Peyer's patch (tissue), 4 donors: ENCODE measurements around the gene RBPJ.

Experiments used
- CTCF ChIP-seq, 6 experiments: fragments of 450-650 bp in 4 of 6; fragments of 200-600 bp in 2 of 6; sonication (generic) in 1 of 6; IDR thresholded peaks; one replicate each; pipeline ENCODE4 v1.5.1; 2017 to 2019; ENCODE audit warnings: antibody characterized with exemption in 6 of 6, mild to moderate bottlenecking in 3 of 6, moderate library complexity in 1 of 6
- POLR2A ChIP-seq, 2 donors: fragments of 450-650 bp; IDR thresholded peaks; one replicate each; pipeline ENCODE4 v1.5.1; 2017; ENCODE audit warnings: antibody characterized with exemption in 2 of 2, mild to moderate bottlenecking in 2 of 2, moderate library complexity in 2 of 2

- no peak for TF ChIP-seq CTCF (IDR thresholded peaks at IDR 0.05)
- TF ChIP-seq POLR2A (IDR thresholded peaks at IDR 0.05), result no peak
Observed at GRCh38 chr4:26360864-26361263, 40.0 kb downstream of the RBPJ start.
